SIG-M5 treated with dmso at 0.1 percent for 504 hours (cell line): ENCODE data around the gene STARD9.
"Not testable (repeated sequence)": the region's sequence is repeated elsewhere in the genome, so short reads cannot be mapped to it uniquely, and the experiment has no call there.

ENCODE experiments used
- DNase-seq: peaks from one replicate; lab custom pipeline; 2025; ENCODE audit not compliant: unreplicated experiment; lab: John Stamatoyannopoulos, UW

Gene STARD9

GRCh38 chr15:42584031-42584765 is 8.8 kb downstream of the STARD9 start:
- no peak for DNase-seq

DNA sequence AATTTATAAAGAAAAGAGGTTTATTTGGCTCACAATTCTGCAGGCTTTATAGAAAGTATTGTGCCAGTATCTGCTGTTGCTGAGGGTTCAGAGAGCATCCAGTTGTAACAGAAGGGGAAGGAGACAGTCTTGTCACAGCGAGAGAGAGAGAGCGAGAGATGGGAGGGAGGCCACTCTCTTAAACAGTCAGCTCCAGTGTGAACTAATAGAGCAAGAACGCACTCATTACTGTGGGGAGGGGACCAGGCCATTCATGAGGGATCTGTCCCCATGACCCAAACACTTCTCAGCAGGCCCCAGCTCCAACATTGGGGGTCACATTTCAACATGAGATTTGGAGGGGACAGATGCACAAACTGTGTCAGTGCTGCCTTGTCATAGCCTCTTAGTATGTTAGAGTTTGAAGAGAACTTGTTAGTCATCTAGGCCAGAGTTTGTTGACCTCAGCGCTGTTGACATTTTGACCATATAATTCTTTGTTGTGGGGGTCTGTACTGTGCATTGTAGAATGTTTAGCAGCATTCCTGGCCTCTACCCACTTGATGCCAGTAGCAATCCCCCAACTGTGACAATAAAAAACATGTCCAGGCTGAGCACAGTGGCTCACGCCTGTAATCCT is 15.3 kb downstream of the STARD9 start:
- DNase-seq, result no peak

DNA sequence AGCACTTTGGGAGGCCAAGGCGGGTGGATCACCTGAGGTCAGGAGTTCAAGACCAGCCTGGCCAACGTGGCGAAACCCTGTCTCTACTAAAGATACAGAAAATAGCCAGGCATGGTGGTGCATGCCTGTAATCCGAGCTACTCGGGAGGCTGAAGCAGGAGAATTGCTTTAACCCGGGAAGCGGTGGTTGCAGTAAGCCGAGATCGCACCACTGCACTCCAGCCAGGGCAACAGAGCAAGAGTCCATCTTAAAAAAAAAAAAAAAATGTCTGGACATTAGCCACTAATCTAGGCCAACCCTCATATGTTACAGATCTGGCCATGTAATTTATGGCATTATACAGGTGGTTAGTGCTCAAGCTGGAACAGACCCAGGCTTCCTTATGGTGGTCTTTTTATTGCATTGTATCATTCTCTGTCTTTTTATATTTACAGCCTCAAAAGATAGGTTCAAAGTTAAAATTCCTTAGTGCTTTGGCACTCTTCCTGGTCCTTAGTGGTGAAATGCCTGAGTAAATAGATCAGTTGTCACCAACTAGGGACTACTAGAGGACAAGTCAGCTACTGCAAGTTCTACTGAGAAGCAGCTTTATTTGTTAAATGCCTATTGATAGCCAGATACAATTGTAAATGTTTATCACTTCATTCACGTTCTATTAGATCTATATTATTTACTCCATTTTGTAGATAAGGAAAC is 16.0 kb downstream of the STARD9 start:
- peak; percentile 41 for DNase-seq

- no peak for DNase-seq
Observed at GRCh38 chr15:42592716-42593115, 17.3 kb downstream of the STARD9 start.

DNA sequence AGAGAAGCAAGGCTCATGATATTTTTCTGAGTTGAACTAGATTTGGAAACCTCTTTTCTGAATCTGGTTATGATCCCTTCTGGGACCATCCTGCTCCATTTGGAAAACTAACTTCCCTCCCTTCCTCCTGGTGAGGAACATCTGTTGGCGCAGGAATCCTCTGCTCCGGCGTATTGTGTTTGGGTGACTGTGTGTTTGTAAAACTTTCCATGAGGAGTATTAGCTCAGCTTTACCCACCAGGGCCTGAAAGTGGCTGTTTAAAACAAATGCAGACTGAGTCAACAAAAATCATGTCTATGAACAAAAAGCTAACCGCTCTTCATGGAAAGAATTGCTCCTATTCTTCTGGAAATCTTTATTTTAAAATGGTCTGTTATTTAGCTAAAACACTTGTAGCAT is 17.7 kb downstream of the STARD9 start:
- DNase-seq, result no peak

- no peak for DNase-seq
Observed at GRCh38 chr15:42594095-42594494, 18.7 kb downstream of the STARD9 start.

- DNase-seq, result no peak
Observed at GRCh38 chr15:42595626-42596240, 20.3 kb downstream of the STARD9 start.

GRCh38 chr15:42601316-42601715 is 25.9 kb downstream of the STARD9 start:
- not testable (repeated sequence) for DNase-seq

DNA sequence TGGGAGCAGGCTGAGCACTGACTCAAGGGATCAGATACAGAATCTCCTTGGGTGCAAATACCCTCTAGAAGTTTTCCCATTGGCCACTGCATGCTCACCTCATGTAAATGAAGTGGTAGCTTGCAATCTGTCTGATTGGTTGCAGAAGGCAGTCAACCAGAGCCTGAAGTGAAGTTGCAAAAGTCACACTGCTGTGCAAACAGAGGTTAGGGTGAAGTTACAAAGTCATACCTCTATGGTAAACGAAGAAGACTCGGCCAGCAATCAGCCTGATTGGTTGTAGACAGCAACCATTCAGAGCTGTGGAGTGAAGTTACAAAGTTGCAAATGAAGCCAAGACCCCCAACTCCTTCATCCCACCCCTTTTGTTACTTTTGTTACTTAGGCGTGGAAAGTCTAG is 27.1 kb downstream of the STARD9 start:
- DNase-seq, result no peak

DNA sequence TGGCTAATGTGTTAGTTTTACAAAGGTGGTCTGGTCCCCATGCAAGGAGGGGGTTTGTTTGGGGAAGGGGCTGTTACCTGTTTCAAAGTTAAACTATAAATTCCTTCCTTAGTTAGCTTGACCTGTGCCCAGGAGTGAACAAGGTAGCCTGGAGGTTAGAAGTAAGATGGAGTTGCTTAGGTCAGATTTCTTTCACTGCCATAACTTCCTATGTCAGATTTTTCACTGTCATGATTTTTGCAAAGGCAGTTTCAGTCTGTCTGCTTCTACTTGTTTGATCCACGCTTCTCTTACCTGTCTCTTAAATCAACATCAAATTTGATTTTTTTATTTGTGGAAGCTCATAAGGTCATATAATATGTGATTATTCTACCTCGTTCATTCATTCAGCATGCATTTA is 28.6 kb downstream of the STARD9 start:
- DNase-seq, result no peak

GRCh38 chr15:42604894-42605744 is 29.7 kb downstream of the STARD9 start:
- DNase-seq, result peak; percentile 35

GRCh38 chr15:42605796-42606195 is 30.4 kb downstream of the STARD9 start:
- DNase-seq, result no peak

GRCh38 chr15:42608110-42608531 is 32.7 kb downstream of the STARD9 start:
- peak; percentile 48 for DNase-seq

- no peak for DNase-seq
Observed at GRCh38 chr15:42608752-42609488, 33.5 kb downstream of the STARD9 start.

GRCh38 chr15:42611532-42611931 is 36.1 kb downstream of the STARD9 start:
- DNase-seq, result no peak

DNA sequence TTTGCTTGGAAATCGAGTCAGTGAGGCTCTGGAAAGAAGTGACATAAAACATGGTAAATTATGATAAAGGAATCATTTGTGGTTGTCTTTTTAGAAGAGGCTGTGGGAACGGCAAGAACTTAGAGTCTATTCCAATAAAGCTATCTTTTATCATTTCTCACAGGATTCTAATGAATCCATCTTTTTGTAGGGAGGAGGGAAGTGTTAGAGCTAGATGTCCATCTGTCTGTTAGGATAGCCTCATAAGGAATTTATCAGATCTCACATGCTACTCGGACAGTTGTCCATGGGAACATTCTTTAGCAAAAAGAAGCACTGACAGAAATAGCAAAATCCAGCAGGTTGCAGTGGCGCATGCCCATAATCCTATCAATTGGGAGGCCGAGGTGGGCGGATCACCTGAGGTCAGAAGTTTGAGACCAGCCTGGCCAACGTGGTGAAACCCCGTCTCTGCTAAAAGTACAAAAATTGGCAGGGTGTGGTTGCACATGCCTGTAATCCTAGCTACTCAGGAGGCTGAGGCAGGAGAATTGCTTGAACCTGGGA is 37.0 kb downstream of the STARD9 start:
- no peak for DNase-seq

- no peak for DNase-seq
Observed at GRCh38 chr15:42616107-42616506, 40.7 kb downstream of the STARD9 start.

DNA sequence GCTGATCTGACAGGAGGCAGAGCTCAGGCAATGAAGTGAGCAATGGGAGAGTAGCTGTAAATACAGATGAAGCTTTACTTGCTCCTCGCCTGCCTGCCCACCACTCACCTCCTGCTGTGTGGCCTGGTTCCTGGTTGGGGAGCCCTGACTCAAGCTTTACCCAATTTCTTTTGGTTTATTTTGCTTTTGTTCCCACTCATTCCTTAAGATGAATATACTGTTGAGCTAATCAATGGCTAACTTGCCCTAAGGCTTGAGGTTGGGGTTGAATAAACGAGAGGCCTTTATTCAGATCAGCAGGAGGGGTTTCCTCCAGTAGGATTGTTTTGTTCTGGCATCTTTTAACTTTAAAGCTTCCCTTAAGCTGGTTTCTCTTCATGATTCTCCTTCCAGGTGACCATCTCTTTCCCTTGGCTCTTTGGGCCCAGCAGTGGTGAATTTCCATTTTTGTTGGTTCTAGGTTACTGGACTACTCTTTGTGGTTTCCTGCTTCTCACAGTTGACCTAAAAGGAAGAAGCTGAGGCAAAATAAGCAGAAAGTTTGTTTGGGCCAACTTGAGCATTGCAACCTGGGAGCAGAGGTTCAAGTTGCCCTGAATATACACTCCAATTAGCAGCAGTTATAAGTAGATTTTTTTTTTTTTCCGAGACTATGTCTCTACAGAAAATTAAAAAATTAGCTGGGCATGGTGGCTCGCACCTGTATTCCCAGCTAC is 44.4 kb downstream of the STARD9 start:
- no peak for DNase-seq

GRCh38 chr15:42621386-42621785 is 46.0 kb downstream of the STARD9 start:
- no peak for DNase-seq
